GM21737 (cell line): ENCODE results near the gene MCM6.
"Not testable (repeated sequence)": the region's sequence is repeated elsewhere in the genome, so short reads cannot be mapped to it uniquely, and the experiment has no call there.

Source experiments
- ATAC-seq: cut with Tn5 transposase; IDR thresholded peaks from one replicate; pipeline ENCODE4 v1.9.1; 2021; ENCODE audit warnings: mild to moderate bottlenecking, moderate library complexity; ENCODE audit not compliant: unreplicated experiment

MCM6 gene

GRCh38 chr2:135825131-135825530 lies 51.1 kb downstream of the MCM6 start:
- ATAC-seq: no peak

GRCh38 chr2:135822855-135823254 lies 53.4 kb downstream of the MCM6 start:
- ATAC-seq: no peak

GRCh38 chr2:135821190-135821589 lies 55.1 kb downstream of the MCM6 start:
- ATAC-seq: no peak

- peak; percentile 91 for ATAC-seq
Observed at GRCh38 chr2:135820003-135820618, 56.1 kb downstream of the MCM6 start.

- ATAC-seq: no peak
Observed at GRCh38 chr2:135818937-135819610, 57.2 kb downstream of the MCM6 start.

- no peak for ATAC-seq
Observed at GRCh38 chr2:135817951-135818350, 58.3 kb downstream of the MCM6 start.

- no peak for ATAC-seq
Observed at GRCh38 chr2:135817466-135817865, 58.8 kb downstream of the MCM6 start.

- ATAC-seq: no peak
Observed at GRCh38 chr2:135815269-135815668, 61.0 kb downstream of the MCM6 start.

GRCh38 chr2:135812907-135813511 lies 63.2 kb downstream of the MCM6 start:
- no peak for ATAC-seq

- ATAC-seq: not testable (repeated sequence)
Observed at GRCh38 chr2:135807874-135808273, 68.4 kb downstream of the MCM6 start.

GRCh38 chr2:135803278-135803677 lies 73.0 kb downstream of the MCM6 start:
- ATAC-seq: no peak

- no peak for ATAC-seq
Observed at GRCh38 chr2:135802350-135802749, 73.9 kb downstream of the MCM6 start.

GRCh38 chr2:135800513-135801460 lies 75.5 kb downstream of the MCM6 start:
- no peak for ATAC-seq

- no peak for ATAC-seq
Observed at GRCh38 chr2:135799738-135800137, 76.5 kb downstream of the MCM6 start.

GRCh38 chr2:135798762-135799161 lies 77.5 kb downstream of the MCM6 start:
- ATAC-seq: no peak

- no peak for ATAC-seq
Observed at GRCh38 chr2:135798275-135798705, 78.0 kb downstream of the MCM6 start.

GRCh38 chr2:135797497-135798274 lies 78.6 kb downstream of the MCM6 start:
- peak; percentile 64 for ATAC-seq

GRCh38 chr2:135796606-135797005 lies 79.6 kb downstream of the MCM6 start:
- ATAC-seq: no peak

- not testable (repeated sequence) for ATAC-seq
Observed at GRCh38 chr2:135795641-135796040, 80.6 kb downstream of the MCM6 start.

GRCh38 chr2:135792401-135793150 lies 83.7 kb downstream of the MCM6 start:
- no peak for ATAC-seq
